GM15510 (cell line): ENCODE measurements around the gene SLFN5.

ENCODE experiments used
- POLR2A ChIP-seq: IDR thresholded peaks from 3 replicates; pipeline ENCODE4 v1.6.1; 2011; ENCODE audit warnings: borderline replicate concordance; ENCODE audit not compliant: insufficient read length; ENCODE audit errors: extremely low read depth

The SLFN5 gene

DNA sequence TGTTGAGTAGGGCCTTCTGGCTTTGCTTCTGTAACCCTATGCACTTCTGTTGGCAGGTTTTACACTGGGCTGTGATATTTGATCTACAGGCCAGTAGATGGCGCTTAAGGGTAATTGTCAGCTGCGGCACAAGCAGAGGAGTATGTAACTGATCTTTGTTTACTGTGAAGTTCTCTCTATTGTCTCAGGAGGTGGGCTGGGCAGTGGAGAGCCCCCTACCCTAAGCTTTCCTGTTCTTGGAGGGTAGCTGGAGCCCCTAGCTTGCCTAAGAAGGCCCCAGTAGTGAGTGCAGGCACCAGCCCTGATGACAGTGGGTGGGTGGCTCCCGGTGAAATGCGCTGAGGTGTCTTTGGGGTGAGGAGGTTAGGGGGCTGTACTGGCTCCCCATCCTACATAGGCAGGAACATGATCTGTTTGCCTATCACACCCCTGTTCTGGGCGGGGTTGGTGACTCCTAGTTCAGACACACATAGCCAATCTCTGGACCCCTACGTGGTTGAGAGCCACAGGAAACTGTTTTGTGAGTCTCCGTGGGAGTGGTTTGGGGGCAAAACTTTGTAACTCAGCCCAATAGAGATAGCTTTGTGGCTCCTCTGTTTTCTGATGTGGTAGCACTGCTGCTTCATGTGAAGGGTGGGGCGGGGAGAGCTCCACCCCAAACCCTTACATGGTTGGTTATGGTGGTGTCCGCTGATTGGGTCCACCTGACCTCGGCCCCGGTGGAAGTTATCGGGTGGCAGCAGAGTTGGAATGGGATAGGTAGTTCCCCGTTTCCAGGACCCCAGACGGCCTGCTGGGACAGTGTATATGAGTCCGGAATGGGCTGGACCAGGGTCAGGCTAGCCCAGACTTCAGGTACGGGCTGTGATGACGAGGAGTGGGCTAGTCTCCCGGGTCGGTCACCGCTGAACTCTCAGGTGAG lies 70.2 kb downstream of the SLFN5 start:
- TF ChIP-seq POLR2A = no peak

DNA sequence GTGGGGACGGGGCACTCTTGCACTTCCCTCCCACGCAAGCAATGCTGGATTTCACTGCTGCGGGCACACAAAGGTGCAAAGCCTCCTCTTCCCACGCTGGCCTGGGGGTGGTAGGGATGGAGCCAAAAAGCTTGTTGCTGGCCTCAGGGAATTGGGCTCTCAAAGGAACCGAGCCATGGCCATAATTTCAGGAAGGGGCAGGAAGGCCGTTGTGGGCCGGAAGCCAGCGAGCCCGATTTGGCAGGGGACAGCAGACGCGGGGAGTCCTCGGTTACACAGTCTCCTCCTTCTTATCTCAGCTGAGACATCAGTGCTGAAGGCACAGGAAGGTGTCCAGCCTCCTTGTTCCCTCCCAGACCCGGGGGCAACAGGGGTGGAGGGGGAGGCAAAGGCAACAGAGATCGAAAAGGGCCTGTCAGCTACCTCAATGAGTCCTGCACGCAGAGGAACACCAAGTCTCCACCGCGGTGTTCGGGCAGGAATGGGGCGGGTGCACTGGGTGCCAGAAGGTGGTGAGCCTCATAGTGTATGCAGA lies 71.1 kb downstream of the SLFN5 start:
- TF ChIP-seq POLR2A = no peak

DNA sequence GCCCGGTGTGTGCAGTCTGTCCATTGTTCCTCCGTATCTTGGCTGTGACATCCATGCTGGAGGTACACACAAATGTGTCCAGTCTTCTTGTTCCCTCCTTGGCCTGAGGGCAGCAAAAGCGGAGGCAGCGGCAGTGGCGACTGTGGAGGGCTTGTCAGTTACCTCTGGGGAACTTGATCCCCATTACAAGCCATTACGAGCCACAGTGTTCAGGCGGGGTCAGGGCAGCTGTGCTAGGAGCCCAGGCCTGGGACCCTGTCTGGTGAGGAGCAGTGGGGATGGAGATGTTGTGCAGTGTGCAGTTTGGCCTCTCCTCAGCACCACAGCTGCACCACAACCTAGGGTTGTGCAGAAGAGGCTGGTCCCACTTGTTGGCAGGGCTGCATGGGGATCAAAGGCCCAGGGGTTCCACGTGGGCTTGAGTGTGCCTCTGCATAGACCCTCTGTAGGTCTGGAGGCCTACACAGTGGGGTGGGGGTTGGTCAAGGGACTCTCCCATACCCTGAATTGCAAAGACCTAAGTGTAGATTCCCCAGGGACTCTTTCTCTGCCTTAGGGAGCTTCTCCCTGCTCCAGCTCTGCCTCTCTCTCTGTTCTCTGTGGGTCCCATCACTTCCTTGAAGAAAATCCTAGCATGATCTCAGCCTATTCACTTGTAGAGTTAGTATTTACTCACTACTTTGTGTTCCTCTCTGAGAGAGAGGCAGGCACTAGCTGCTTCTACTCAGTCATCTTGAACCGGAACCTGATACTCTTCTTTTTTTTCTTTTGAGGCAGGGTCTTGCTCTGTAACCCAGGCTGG lies 71.7 kb downstream of the SLFN5 start:
- no peak for TF ChIP-seq POLR2A

DNA sequence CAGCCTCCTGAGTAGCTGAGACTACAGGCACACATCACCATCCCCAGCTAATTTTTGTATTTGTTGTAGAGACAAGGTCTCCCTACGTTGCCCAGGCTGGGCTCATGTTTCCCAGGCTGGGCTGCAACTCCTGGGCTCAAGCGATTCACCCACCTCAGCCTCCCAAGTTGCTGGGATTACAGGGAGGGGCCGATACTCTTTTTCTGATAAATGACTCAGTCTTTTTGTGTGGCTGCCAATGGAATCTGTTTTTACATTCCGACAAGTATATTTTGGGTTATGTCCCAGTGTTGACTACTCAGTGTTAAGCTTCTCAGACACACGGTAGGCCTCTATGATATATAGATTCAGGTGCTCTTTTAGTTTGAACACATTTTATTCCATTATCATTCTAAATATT lies 72.4 kb downstream of the SLFN5 start:
- no peak for TF ChIP-seq POLR2A

DNA sequence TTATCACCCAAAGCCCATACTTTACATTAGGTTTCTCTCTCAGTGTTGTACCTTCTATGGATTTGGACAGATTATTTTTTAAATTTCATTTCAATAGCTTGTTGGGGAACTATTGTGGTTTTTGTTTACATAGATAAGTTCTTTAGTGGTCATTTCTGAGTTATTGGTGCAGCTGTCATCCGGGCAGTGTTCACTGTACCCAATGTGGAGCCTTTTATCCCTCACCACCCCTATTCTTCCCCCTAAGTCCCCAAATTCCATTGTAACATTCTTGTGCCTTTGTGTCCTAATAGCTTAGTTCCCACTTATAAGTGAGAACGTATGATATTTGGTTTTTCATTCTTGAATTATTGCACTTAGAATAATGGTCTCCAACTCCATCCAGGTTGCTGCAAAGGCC lies 73.1 kb downstream of the SLFN5 start:
- TF ChIP-seq POLR2A = no peak

DNA sequence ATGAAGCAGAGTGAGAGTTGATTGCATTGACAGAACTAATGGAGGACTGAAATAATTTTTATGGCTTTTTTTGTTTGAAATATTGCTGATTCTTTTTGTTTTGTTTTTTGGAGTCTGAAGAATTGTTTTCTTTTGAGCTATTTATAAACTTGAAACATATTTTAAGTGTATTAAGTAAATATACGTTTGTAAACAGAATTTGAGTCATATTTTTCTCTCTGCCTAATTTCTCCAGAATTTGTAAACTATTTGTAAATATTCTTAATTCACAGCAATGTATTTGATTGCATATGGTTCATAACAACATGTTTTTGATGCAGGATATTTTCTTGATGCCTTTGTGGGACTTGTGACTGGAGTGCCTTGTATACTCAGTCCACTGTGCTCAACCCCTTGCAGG lies 79.9 kb downstream of the SLFN5 start:
- TF ChIP-seq POLR2A = no peak
